ENCODE data around the gene TRAF7. TPM values are rescaled to one million over a fixed set of nuclear protein-coding genes. Genes with fewer than 3 reads are reported as not detected.
"Not testable (repeated sequence)": the region's sequence is repeated elsewhere in the genome, so short reads cannot be mapped to it uniquely, and the experiment has no call there.

Gene TRAF7
- polyA plus RNA-seq, 3 donors: 5.9 to 41.9 (median 6.7) TPM

DNA sequence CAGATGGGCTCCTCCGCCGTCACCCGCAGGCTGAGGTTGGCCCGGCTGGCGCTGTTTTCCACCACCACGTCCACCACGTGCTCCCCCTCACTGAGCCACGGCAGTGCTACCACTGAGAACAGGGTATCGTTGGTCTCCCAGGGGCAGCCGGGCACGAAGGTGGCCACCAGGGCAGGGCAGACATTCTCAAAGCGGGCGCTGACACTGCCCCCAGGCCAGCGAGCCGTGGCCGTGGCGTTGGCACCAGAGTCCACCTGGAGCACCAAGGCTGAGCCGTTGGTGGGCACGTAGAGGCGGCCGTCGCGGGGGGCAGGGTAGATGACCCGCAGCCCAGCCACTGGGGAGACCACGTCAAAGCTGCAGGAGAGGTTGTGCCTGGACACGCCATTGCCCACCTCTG, 41.4 kb upstream of the TRAF7 start:
- H3K9me3 Mint-ChIP-seq; H3K27ac Mint-ChIP-seq; H3K79me2 ChIP-seq (ENCODE audit: insufficient read depth, low read length); H3K4me3 Mint-ChIP-seq; H3K4me1 ChIP-seq (ENCODE audit: control insufficient read depth in 1 of 2, insufficient read depth in 2 of 2, low read length in 2 of 2); H3K4me1 Mint-ChIP-seq; H3K4me3 ChIP-seq (replicated peaks in 1 of 3; ENCODE audit: low read depth in 2 of 3, low read length in 3 of 3); H3K9me3 ChIP-seq (replicated peaks in 1 of 2; ENCODE audit: control insufficient read depth in 1 of 2, insufficient read depth in 1 of 2, low read length in 2 of 2); DNase-seq; H3K9ac ChIP-seq (ENCODE audit: insufficient read depth, low read length, poor library complexity, severe bottlenecking); H2AFZ ChIP-seq (ENCODE audit: insufficient read depth, low read depth, low read length, poor library complexity, severe bottlenecking); H4K20me1 ChIP-seq (ENCODE audit: insufficient read depth, low read length); H3K27me3 ChIP-seq (ENCODE audit: control insufficient read depth in 2 of 2, insufficient read depth in 2 of 2, low read length in 2 of 2); H3K27me3 Mint-ChIP-seq (ENCODE audit: low read depth in 3 of 3); intact Hi-C loops (cut with micrococcal nuclease); H3K27ac ChIP-seq (ENCODE audit: low read depth in 1 of 2, low read length in 2 of 2); H3K4me2 ChIP-seq (replicated peaks; ENCODE audit: extremely low read depth, low read length, poor library complexity, severe bottlenecking): not testable (repeated sequence)
- H3K36me3 ChIP-seq (replicated peaks in 1 of 2; ENCODE audit: control insufficient read depth in 1 of 2, insufficient read depth in 2 of 2, low read length in 2 of 2): peaks cover 16 to 18% of the 10 kb centered on the region in 2 donors
- peaks cover 20 to 37% of the 10 kb centered on the region in 2 donors for H3K36me3 Mint-ChIP-seq
- WGBS (ENCODE audit: insufficient coverage): 97% methylated on average over 23 of the region's 26 CpGs

DNA sequence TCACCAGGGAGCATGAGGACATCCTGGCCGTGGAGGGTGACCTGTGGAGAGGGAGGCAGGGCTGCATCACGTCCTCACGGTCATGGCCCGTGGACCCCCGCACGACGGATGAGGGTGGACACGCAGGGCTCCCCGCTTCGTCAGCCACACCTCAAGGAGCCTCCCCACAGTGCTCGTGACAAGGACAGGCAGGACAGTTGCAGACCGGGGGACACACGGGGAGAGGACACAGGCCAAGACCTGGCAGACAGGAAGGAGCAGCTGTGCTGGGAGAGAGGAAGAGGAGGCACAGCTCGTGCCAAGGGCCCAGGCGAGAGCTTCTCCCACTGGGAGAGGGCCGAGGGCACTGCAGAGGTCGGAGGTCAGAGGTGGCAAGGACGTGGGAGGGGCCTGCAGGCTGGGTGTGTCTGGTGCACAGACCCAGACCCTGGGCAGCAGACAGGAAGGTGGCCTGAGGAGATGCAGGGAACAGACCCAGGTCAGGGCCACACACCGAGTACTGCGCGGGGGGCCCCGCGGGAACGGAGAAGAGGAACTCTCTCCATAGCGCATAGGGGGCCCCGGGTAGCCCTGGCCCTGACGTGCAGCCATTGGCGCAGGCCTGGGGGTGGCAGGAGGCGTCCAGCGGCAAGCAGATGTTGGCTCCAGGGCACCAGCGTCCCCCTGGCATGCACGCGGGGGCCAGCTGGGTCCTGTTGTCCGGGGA, 40.5 kb upstream of the TRAF7 start:
- H3K4me2 ChIP-seq (replicated peaks; ENCODE audit: extremely low read depth, low read length, poor library complexity, severe bottlenecking); H3K4me3 ChIP-seq (replicated peaks in 1 of 3; ENCODE audit: low read depth in 2 of 3, low read length in 3 of 3); H3K9me3 ChIP-seq (replicated peaks in 1 of 2; ENCODE audit: control insufficient read depth in 1 of 2, insufficient read depth in 1 of 2, low read length in 2 of 2); H3K4me1 ChIP-seq (ENCODE audit: control insufficient read depth in 1 of 2, insufficient read depth in 2 of 2, low read length in 2 of 2); H4K20me1 ChIP-seq (ENCODE audit: insufficient read depth, low read length); intact Hi-C loops (cut with micrococcal nuclease); H3K4me1 Mint-ChIP-seq; DNase-seq; H3K4me3 Mint-ChIP-seq; H3K27me3 ChIP-seq (ENCODE audit: control insufficient read depth in 2 of 2, insufficient read depth in 2 of 2, low read length in 2 of 2); H3K79me2 ChIP-seq (ENCODE audit: insufficient read depth, low read length); H2AFZ ChIP-seq (ENCODE audit: insufficient read depth, low read depth, low read length, poor library complexity, severe bottlenecking); H3K9ac ChIP-seq (ENCODE audit: insufficient read depth, low read length, poor library complexity, severe bottlenecking); H3K27me3 Mint-ChIP-seq (ENCODE audit: low read depth in 3 of 3); H3K27ac ChIP-seq (ENCODE audit: low read depth in 1 of 2, low read length in 2 of 2); H3K9me3 Mint-ChIP-seq: not testable (repeated sequence)
- peaks cover 16% of the 10 kb centered on the region in 2 donors for H3K36me3 ChIP-seq (replicated peaks in 1 of 2; ENCODE audit: control insufficient read depth in 1 of 2, insufficient read depth in 2 of 2, low read length in 2 of 2)
- Mint-ChIP-seq H3K27ac (peak overlapping the region in 1 of 7 donors; percentile 54), H3K36me3 (peaks cover 17 to 30% of the 10 kb centered on the region in 2 donors)
- WGBS (ENCODE audit: insufficient coverage): 91% methylated on average over 8 of the region's 34 CpGs

DNA sequence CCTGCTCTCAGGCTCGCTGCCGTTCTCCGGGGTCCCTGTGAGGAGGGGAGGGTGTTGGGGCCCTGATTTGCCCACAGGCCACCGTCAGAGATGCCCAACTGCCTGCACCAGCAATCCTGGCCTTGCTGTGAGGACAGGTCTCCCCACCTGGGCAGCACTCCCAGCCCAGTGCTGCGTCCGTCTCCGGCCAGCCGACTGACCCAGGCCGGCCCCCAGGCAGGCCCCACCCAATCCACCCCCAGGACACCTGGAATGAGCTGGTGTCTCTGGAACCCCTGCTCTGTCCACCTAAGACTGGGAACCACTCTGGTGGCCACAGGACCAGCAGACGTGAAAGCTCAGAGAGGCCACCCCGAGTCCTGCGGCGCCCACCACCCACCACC, 40.0 kb upstream of the TRAF7 start:
- TF ChIP-seq, protein P1, sequence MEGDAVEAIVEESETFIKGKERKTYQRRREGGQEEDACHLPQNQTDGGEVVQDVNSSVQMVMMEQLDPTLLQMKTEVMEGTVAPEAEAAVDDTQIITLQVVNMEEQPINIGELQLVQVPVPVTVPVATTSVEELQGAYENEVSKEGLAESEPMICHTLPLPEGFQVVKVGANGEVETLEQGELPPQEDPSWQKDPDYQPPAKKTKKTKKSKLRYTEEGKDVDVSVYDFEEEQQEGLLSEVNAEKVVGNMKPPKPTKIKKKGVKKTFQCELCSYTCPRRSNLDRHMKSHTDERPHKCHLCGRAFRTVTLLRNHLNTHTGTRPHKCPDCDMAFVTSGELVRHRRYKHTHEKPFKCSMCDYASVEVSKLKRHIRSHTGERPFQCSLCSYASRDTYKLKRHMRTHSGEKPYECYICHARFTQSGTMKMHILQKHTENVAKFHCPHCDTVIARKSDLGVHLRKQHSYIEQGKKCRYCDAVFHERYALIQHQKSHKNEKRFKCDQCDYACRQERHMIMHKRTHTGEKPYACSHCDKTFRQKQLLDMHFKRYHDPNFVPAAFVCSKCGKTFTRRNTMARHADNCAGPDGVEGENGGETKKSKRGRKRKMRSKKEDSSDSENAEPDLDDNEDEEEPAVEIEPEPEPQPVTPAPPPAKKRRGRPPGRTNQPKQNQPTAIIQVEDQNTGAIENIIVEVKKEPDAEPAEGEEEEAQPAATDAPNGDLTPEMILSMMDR (IDR thresholded peaks at IDR 0.05): no peak
- H3K27me3 ChIP-seq (ENCODE audit: control insufficient read depth in 2 of 2, insufficient read depth in 2 of 2, low read length in 2 of 2): no peaks in the 10 kb centered on the region
- H3K36me3 ChIP-seq (replicated peaks in 1 of 2; ENCODE audit: control insufficient read depth in 1 of 2, insufficient read depth in 2 of 2, low read length in 2 of 2): peaks cover 10 to 16% of the 10 kb centered on the region in 2 donors
- H3K4me1 Mint-ChIP-seq: no peaks in the 10 kb centered on the region
- no peaks in the 10 kb centered on the region for H3K79me2 ChIP-seq (ENCODE audit: insufficient read depth, low read length)
- H4K20me1 ChIP-seq (ENCODE audit: insufficient read depth, low read length): no peaks in the 10 kb centered on the region
- no peak overlapping the region for H3K4me3 Mint-ChIP-seq
- H3K4me2 ChIP-seq (replicated peaks; ENCODE audit: extremely low read depth, low read length, poor library complexity, severe bottlenecking): no peak overlapping the region
- no peaks in the 10 kb centered on the region for H3K9me3 Mint-ChIP-seq
- peaks cover 0 to 3% (median 0%) of the 10 kb centered on the region in 3 donors for H3K27me3 Mint-ChIP-seq (ENCODE audit: low read depth in 3 of 3)
- H3K27ac ChIP-seq (ENCODE audit: low read depth in 1 of 2, low read length in 2 of 2): no peak overlapping the region
- WGBS (ENCODE audit: insufficient coverage): 100% methylated on average over 1 of the region's 13 CpGs
- intact Hi-C loops (cut with micrococcal nuclease): no loop called here
- no peaks in the 10 kb centered on the region for H3K9me3 ChIP-seq (replicated peaks in 1 of 2; ENCODE audit: control insufficient read depth in 1 of 2, insufficient read depth in 1 of 2, low read length in 2 of 2)
- DNase-seq: no peak
- H3K9ac ChIP-seq (ENCODE audit: insufficient read depth, low read length, poor library complexity, severe bottlenecking): no peak overlapping the region
- no peak overlapping the region for H3K27ac Mint-ChIP-seq
- H3K36me3 Mint-ChIP-seq: peaks cover 13 to 27% of the 10 kb centered on the region in 2 donors
- no peaks in the 10 kb centered on the region for H3K4me1 ChIP-seq (ENCODE audit: control insufficient read depth in 1 of 2, insufficient read depth in 2 of 2, low read length in 2 of 2)
- no peak overlapping the region for H3K4me3 ChIP-seq (replicated peaks in 1 of 3; ENCODE audit: low read depth in 2 of 3, low read length in 3 of 3)
- no peak overlapping the region for H2AFZ ChIP-seq (ENCODE audit: insufficient read depth, low read depth, low read length, poor library complexity, severe bottlenecking)

DNA sequence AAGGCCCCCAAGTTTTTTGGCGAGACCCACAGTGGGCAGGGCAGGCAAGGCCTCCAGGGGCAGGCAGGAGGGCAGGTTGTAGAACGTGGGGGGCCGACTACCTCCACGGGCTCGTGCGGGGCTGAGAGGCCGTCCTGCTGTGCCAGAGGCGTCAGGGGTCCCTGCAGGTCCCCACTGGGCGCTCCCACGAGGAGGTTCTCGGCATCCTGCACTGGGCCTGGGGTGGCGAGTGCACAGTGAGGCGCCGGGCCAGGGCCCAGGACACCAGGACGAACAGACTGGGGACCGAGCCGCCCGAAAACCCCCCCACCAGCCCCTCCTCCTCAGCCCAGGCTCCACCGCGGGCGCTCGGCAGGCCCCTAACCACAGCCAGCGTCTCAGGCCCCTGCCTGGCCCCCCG, 39.2 kb upstream of the TRAF7 start:
- H3K27ac Mint-ChIP-seq; H3K4me3 ChIP-seq (replicated peaks in 1 of 3; ENCODE audit: low read depth in 2 of 3, low read length in 3 of 3); intact Hi-C loops (cut with micrococcal nuclease); H3K4me1 ChIP-seq (ENCODE audit: control insufficient read depth in 1 of 2, insufficient read depth in 2 of 2, low read length in 2 of 2); H3K27ac ChIP-seq (ENCODE audit: low read depth in 1 of 2, low read length in 2 of 2); H3K9me3 Mint-ChIP-seq; DNase-seq; H3K79me2 ChIP-seq (ENCODE audit: insufficient read depth, low read length); H4K20me1 ChIP-seq (ENCODE audit: insufficient read depth, low read length); H3K4me1 Mint-ChIP-seq; H3K4me3 Mint-ChIP-seq; H3K4me2 ChIP-seq (replicated peaks; ENCODE audit: extremely low read depth, low read length, poor library complexity, severe bottlenecking); H3K27me3 Mint-ChIP-seq (ENCODE audit: low read depth in 3 of 3); H3K9ac ChIP-seq (ENCODE audit: insufficient read depth, low read length, poor library complexity, severe bottlenecking); H3K9me3 ChIP-seq (replicated peaks in 1 of 2; ENCODE audit: control insufficient read depth in 1 of 2, insufficient read depth in 1 of 2, low read length in 2 of 2); H2AFZ ChIP-seq (ENCODE audit: insufficient read depth, low read depth, low read length, poor library complexity, severe bottlenecking); H3K27me3 ChIP-seq (ENCODE audit: control insufficient read depth in 2 of 2, insufficient read depth in 2 of 2, low read length in 2 of 2): not testable (repeated sequence)
- peaks cover 9 to 18% of the 10 kb centered on the region in 2 donors for H3K36me3 Mint-ChIP-seq
- peaks cover 2 to 13% of the 10 kb centered on the region in 2 donors for H3K36me3 ChIP-seq (replicated peaks in 1 of 2; ENCODE audit: control insufficient read depth in 1 of 2, insufficient read depth in 2 of 2, low read length in 2 of 2)
- 96% methylated on average over 8 of the region's 24 CpGs for WGBS (ENCODE audit: insufficient coverage)

All from CD14-positive monocyte (primary cell).